Upper lobe of left lung (tissue), 4 donors: ENCODE data around the gene RDH14.

Source experiments
- EP300 ChIP-seq, 4 donors: sonication (generic); formaldehyde crosslinking; IDR thresholded peaks; one replicate each; pipeline ENCODE4 v1.5.1; 2017; ENCODE audit warnings: antibody characterized with exemption in 4 of 4, control low read depth in 2 of 4
- POLR2A ChIP-seq, 4 donors: fragments of 450-650 bp; IDR thresholded peaks; one replicate each; pipeline ENCODE4 v1.5.1; 2016 to 2017; ENCODE audit warnings: antibody characterized with exemption in 4 of 4, mild to moderate bottlenecking in 2 of 4
- POLR2AphosphoS5 ChIP-seq, 2 donors: sonication (generic); formaldehyde crosslinking; IDR thresholded peaks; one replicate each; pipeline ENCODE4 v1.5.1; 2017; ENCODE audit warnings: antibody characterized with exemption in 2 of 2
- TF ChIP-seq, protein P1 (sequence below), 6 experiments: fragments of 450-650 bp in 4 of 6; fragments of 200-600 bp in 2 of 6; sonication (generic) in 2 of 6; IDR thresholded peaks; one replicate each; pipeline ENCODE4 v1.5.1; 2016 to 2019; ENCODE audit warnings: antibody characterized with exemption in 6 of 6

DNA sequence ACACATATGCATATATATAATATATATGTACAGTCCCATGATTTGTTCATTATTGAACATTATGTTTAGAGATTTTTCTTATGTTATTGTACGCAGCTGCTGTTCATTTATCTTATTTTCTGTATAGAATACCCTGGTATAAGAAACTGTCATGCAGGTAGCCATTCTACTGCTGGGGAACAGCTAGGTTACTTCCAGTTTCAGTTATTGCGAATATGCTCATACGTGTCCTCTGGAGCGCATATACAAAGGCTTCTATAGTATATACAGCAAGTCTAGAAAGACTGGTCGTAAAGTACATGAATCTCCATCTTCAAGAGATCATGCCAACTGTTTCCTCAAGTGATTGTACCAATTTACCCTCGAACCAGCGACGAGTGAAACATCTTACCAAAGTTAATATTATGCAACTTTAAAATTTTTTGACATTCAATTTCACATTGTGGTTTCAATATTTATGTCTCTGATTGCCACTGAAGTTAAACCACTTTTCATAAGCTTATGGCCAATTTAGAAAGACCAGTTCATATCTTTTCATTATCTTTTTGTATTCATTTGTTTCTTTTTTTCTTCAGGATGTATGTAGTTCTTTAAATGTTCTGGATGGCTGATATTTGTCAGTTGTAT, 53.5 kb downstream of the RDH14 start:
- TF ChIP-seq POLR2A (IDR thresholded peaks at IDR 0.05) = no peak
- TF ChIP-seq, protein P1, sequence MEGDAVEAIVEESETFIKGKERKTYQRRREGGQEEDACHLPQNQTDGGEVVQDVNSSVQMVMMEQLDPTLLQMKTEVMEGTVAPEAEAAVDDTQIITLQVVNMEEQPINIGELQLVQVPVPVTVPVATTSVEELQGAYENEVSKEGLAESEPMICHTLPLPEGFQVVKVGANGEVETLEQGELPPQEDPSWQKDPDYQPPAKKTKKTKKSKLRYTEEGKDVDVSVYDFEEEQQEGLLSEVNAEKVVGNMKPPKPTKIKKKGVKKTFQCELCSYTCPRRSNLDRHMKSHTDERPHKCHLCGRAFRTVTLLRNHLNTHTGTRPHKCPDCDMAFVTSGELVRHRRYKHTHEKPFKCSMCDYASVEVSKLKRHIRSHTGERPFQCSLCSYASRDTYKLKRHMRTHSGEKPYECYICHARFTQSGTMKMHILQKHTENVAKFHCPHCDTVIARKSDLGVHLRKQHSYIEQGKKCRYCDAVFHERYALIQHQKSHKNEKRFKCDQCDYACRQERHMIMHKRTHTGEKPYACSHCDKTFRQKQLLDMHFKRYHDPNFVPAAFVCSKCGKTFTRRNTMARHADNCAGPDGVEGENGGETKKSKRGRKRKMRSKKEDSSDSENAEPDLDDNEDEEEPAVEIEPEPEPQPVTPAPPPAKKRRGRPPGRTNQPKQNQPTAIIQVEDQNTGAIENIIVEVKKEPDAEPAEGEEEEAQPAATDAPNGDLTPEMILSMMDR (IDR thresholded peaks at IDR 0.05) = no peak
- no peak for TF ChIP-seq POLR2AphosphoS5 (IDR thresholded peaks at IDR 0.05)
- TF ChIP-seq EP300 (IDR thresholded peaks at IDR 0.05) = no peak
